K562 (cell line): ENCODE measurements around the gene ACSS2. TPM values are rescaled to one million over a fixed set of nuclear protein-coding genes. Genes with fewer than 3 reads are reported as not detected.

Experiments used
- CBFA2T2 ChIP-seq: fragments of 450-650 bp; conservative IDR thresholded peaks from 2 replicates; pipeline ENCODE4 v1.6.1; 2017; ENCODE audit warnings: mild to moderate bottlenecking
- CHD2 ChIP-seq: IDR thresholded peaks from 2 replicates; pipeline ENCODE4 v1.6.1; 2011; ENCODE audit warnings: low read depth, low read length
- DACH1 ChIP-seq: fragments of 450-650 bp; IDR thresholded peaks from 2 replicates; pipeline ENCODE4 v1.6.1; 2018; ENCODE audit not compliant: partially characterized antibody
- ESRRA ChIP-seq: fragments of 450-650 bp; IDR thresholded peaks from 2 replicates; pipeline ENCODE4 v1.6.1; 2014; ENCODE audit warnings: low read depth, mild to moderate bottlenecking, moderate library complexity, borderline replicate concordance
- HMG20B ChIP-seq: fragments of 250-450 bp; sonication (Bioruptor Pico); IDR thresholded peaks from 2 replicates; pipeline ENCODE4 v1.5.0; 2021; ENCODE audit warnings: mild to moderate bottlenecking
- KAT8 ChIP-seq: fragments of 450-650 bp; IDR thresholded peaks from 2 replicates; pipeline ENCODE4 v1.6.1; 2016; ENCODE audit warnings: low read depth, mild to moderate bottlenecking
- KHSRP ChIP-seq: fragments of 450-650 bp; IDR thresholded peaks from 2 replicates; pipeline ENCODE4 v1.6.1; 2017
- KLF10 ChIP-seq: fragments of 250-450 bp; sonication (Bioruptor Pico); IDR thresholded peaks from 2 replicates; pipeline ENCODE4 v1.6.1; 2021; ENCODE audit warnings: matching md5 sums
- MAFG ChIP-seq: fragments of 450-650 bp; conservative IDR thresholded peaks from 2 replicates; pipeline ENCODE4 v1.6.1; 2016; ENCODE audit warnings: missing genetic modification characterization, missing compliant biosample characterization
- MTA1 ChIP-seq: fragments of 450-650 bp; IDR thresholded peaks from 2 replicates; pipeline ENCODE4 v1.6.1; 2017; ENCODE audit warnings: borderline replicate concordance
- NCOA2 ChIP-seq, 2 experiments: fragments of 450-650 bp; IDR thresholded peaks; 2 replicates each; pipeline ENCODE4 v1.6.1; 2018; ENCODE audit warnings: mild to moderate bottlenecking in 2 of 2, moderate library complexity in 1 of 2; ENCODE audit not compliant: partially characterized antibody in 2 of 2
- NR2C2 ChIP-seq, 2 experiments: fragments of 200-800 bp in 1 of 2; sonication (Bioruptor generic) in 1 of 2; sonication (generic) in 1 of 2; formaldehyde crosslinking in 1 of 2; IDR thresholded peaks; 2 replicates each; pipeline versions ENCODE4 v1.6.1 to v1.8.0; 2016 to 2022; ENCODE audit warnings: mild to moderate bottlenecking in 1 of 2, missing compliant biosample characterization in 1 of 2, missing genetic modification characterization in 1 of 2, missing genetic modification reagents in 1 of 2
- PHB ChIP-seq: fragments of 250-450 bp; sonication (Bioruptor Pico); IDR thresholded peaks from 2 replicates; pipeline ENCODE4 v1.5.0; 2021
- POLR2AphosphoS5 ChIP-seq: IDR thresholded peaks from 2 replicates; pipeline ENCODE4 v1.6.1; 2011; ENCODE audit warnings: mild to moderate bottlenecking, low read depth, low read length, moderate library complexity; ENCODE audit not compliant: control insufficient read depth, insufficient read depth
- POLR2G ChIP-seq: fragments of 200-400 bp; formaldehyde crosslinking; IDR thresholded peaks from 2 replicates; pipeline ENCODE4 v1.6.1; 2017; ENCODE audit warnings: low read depth, mild to moderate bottlenecking, antibody characterized with exemption, low read length, moderate library complexity
- PPARD ChIP-seq: fragments of 250-450 bp; sonication (Bioruptor Pico); IDR thresholded peaks from 2 replicates; pipeline ENCODE4 v1.8.0; 2022; ENCODE audit warnings: inconsistent platforms, mild to moderate bottlenecking, moderate library complexity
- RBM15 ChIP-seq: fragments of 200-400 bp; formaldehyde crosslinking; IDR thresholded peaks from 2 replicates; pipeline ENCODE4 v1.6.1; 2018; ENCODE audit warnings: mild to moderate bottlenecking, low read length, moderate library complexity; ENCODE audit not compliant: insufficient read depth
- SMAD1 ChIP-seq: fragments of 150-350 bp; IDR thresholded peaks from 2 replicates; pipeline ENCODE4 v1.6.1; 2014; ENCODE audit warnings: low read length, low read depth; ENCODE audit not compliant: partially characterized antibody
- SMAD2 ChIP-seq: fragments of 150-350 bp; IDR thresholded peaks from 2 replicates; pipeline ENCODE4 v1.6.1; 2014; ENCODE audit warnings: low read depth, mild to moderate bottlenecking, low read length
- SMARCB1 ChIP-seq: IDR thresholded peaks from 2 replicates; pipeline ENCODE4 v1.6.1; 2011; ENCODE audit warnings: improper control_type of control experiment, low read depth; ENCODE audit not compliant: insufficient read length
- YBX1 ChIP-seq: fragments of 450-650 bp; IDR thresholded peaks from 2 replicates; pipeline ENCODE4 v1.7.1; 2016; ENCODE audit warnings: mild to moderate bottlenecking
- ZKSCAN3 ChIP-seq: fragments of 250-450 bp; sonication (Bioruptor Pico); IDR thresholded peaks from 2 replicates; pipeline ENCODE4 v1.4.0; 2020
- ZNF146 ChIP-seq: IDR thresholded peaks from one replicate; pipeline ENCODE4 v1.6.1; 2018; ENCODE audit warnings: missing compliant biosample characterization; ENCODE audit not compliant: unreplicated experiment
- ZNF785 ChIP-seq: fragments of 250-450 bp; sonication (Bioruptor Pico); IDR thresholded peaks from 2 replicates; pipeline ENCODE4 v1.4.0; 2020; ENCODE audit warnings: mild to moderate bottlenecking
- polyA plus RNA-seq, 8 experiments: library from polyadenylated mRNA; depleted of rRNA in 4 of 8; stranded (reverse) in 5 of 8; unstranded in 3 of 8; fragments of >200 nt; fragmentation: Nextera tagmentation in 2 of 8; fragmentation: Illumina TruSeq in 1 of 8; extraction: Ambion mirVana in 2 of 8; extraction: Trizol in 1 of 8; gene quantifications; 2 replicates each; pipeline versions ENCODE4 v1.2.1 to v1.2.3, GENCODE V29; 2011 to 2014; ENCODE audit warnings: inconsistent platforms in 1 of 8, missing spikeins in 1 of 8
- total RNA-seq, 7 experiments: library from RNA; depleted of rRNA in 6 of 7; stranded (reverse); fragments of >200 nt in 6 of 7; fragmentation: Illumina TruSeq in 2 of 7; extraction: Trizol in 2 of 7; gene quantifications; 2 replicates each; pipeline versions ENCODE4 v1.2.1 to v1.2.3, GENCODE V29; 2011 to 2021; ENCODE audit warnings: low replicate concordance in 1 of 7
- TF ChIP-seq, protein P1 (sequence below): IDR thresholded peaks from 3 replicates; pipeline ENCODE4 v1.6.1; 2011; ENCODE audit warnings: borderline replicate concordance, mild to moderate bottlenecking, moderate library complexity; ENCODE audit not compliant: insufficient read length; ENCODE audit errors: extremely low read depth
- TF ChIP-seq, protein P2 (sequence below), 3 experiments: IDR thresholded peaks in 2 of 3; conservative IDR thresholded peaks in 1 of 3; 2 replicates each; pipeline ENCODE4 v1.5.1; 2011 to 2012; ENCODE audit warnings: low read length in 3 of 3, mild to moderate bottlenecking in 3 of 3, control low read depth in 2 of 3, improper control_type of control experiment in 1 of 3, inconsistent platforms in 1 of 3, low read depth in 1 of 3, mixed read lengths in 1 of 3, moderate library complexity in 1 of 3; ENCODE audit not compliant: insufficient read depth in 2 of 3

Gene ACSS2
- total and polyA plus RNA-seq, 9 of the 15 experiments (the other 6 are each of a cell fraction or from before 2014, with no cell fraction given): 21.9 to 246 (median 66.2) TPM

DNA sequence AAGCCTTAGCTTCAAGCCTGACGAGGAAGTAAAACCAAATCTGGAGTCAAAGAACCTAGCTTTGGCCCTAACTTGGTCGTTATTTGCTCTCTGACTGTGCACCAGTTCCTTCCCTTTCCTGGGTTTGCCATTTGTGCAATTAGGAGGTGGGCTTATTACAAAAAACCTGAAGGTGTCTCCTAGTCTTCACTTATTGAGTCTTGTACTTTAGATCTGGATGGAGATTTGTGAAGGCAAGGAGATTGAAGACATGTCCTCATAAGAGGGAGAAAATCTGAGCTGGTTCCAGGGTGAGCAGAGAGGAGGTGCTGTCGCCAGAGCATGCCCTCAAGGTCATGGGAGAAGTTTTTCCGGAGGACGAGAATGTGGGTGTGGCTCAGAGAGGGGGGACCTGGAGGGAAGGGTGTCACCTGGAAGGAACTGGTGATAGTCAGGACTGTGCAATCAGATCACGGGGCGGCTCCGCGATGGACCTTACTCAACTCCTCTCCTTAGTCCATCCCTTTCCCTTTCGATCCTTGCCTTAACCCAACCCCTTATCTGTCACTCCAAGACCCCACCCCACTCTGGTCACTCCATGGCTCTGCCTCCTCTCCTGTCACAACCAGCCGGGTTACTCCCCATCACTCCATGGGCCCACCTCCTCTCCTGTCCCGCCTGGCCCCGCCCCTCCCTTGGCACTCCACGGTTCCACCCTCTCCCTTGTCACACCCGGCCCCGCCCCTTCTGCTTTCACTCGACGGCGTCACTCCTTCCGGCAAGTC is 588 bp upstream of the ACSS2 start (continued):
- no peak for TF ChIP-seq NCOA2 (IDR thresholded peaks at IDR 0.05; ENCODE audit: partially characterized antibody in 2 of 2)
- no peak for TF ChIP-seq POLR2AphosphoS5
- peak; percentile 27 for TF ChIP-seq DACH1
- TF ChIP-seq PPARD (CRISPR knock-in tag): no peak
- peak; percentile 74; the same call in 1 of the 2 replicates for TF ChIP-seq MTA1
- TF ChIP-seq YBX1: no peak
- TF ChIP-seq, protein P1, sequence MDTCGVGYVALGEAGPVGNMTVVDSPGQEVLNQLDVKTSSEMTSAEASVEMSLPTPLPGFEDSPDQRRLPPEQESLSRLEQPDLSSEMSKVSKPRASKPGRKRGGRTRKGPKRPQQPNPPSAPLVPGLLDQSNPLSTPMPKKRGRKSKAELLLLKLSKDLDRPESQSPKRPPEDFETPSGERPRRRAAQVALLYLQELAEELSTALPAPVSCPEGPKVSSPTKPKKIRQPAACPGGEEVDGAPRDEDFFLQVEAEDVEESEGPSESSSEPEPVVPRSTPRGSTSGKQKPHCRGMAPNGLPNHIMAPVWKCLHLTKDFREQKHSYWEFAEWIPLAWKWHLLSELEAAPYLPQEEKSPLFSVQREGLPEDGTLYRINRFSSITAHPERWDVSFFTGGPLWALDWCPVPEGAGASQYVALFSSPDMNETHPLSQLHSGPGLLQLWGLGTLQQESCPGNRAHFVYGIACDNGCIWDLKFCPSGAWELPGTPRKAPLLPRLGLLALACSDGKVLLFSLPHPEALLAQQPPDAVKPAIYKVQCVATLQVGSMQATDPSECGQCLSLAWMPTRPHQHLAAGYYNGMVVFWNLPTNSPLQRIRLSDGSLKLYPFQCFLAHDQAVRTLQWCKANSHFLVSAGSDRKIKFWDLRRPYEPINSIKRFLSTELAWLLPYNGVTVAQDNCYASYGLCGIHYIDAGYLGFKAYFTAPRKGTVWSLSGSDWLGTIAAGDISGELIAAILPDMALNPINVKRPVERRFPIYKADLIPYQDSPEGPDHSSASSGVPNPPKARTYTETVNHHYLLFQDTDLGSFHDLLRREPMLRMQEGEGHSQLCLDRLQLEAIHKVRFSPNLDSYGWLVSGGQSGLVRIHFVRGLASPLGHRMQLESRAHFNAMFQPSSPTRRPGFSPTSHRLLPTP: peak; percentile 16
- no peak for TF ChIP-seq PHB (CRISPR knock-in tag)
- no peak for TF ChIP-seq MAFG
- no peak for TF ChIP-seq HMG20B (CRISPR knock-in tag)
- TF ChIP-seq SMAD1: no peak
- TF ChIP-seq POLR2G: no peak
- TF ChIP-seq SMARCB1: no peak
- peak; percentile 99 for TF ChIP-seq ESRRA
- TF ChIP-seq ZKSCAN3: no peak
- no peak for TF ChIP-seq KLF10 (CRISPR knock-in tag)
- no peak for TF ChIP-seq RBM15
- no peak for TF ChIP-seq NR2C2 (CRISPR knock-in tag; IDR thresholded peaks at IDR 0.05)
- TF ChIP-seq NR2C2 (tag; IDR thresholded peaks at IDR 0.05): peak; percentile 96
- TF ChIP-seq SMAD2: no peak
- no peak for TF ChIP-seq KAT8
- no peak for TF ChIP-seq ZNF146 (CRISPR knock-in tag)
- TF ChIP-seq KHSRP: no peak
- no peak for TF ChIP-seq ZNF785 (CRISPR knock-in tag)
- TF ChIP-seq, protein P2, sequence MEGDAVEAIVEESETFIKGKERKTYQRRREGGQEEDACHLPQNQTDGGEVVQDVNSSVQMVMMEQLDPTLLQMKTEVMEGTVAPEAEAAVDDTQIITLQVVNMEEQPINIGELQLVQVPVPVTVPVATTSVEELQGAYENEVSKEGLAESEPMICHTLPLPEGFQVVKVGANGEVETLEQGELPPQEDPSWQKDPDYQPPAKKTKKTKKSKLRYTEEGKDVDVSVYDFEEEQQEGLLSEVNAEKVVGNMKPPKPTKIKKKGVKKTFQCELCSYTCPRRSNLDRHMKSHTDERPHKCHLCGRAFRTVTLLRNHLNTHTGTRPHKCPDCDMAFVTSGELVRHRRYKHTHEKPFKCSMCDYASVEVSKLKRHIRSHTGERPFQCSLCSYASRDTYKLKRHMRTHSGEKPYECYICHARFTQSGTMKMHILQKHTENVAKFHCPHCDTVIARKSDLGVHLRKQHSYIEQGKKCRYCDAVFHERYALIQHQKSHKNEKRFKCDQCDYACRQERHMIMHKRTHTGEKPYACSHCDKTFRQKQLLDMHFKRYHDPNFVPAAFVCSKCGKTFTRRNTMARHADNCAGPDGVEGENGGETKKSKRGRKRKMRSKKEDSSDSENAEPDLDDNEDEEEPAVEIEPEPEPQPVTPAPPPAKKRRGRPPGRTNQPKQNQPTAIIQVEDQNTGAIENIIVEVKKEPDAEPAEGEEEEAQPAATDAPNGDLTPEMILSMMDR (IDR thresholded peaks at IDR 0.05 in 2 of 3, conservative IDR thresholded peaks at IDR 0.05 in 1 of 3; ENCODE audit: insufficient read depth in 2 of 3, low read depth in 1 of 3, low read length in 3 of 3): peak; percentile 47 to 52 (median 51); a peak in 3 of 6 replicates
- no peak for TF ChIP-seq CBFA2T2
- TF ChIP-seq CHD2: no peak
